ENCODE results near the gene CPNE6.

The CPNE6 gene

GRCh38 chr14:24123424-24124417, 52.4 kb downstream of the CPNE6 start:
- peak overlapping the region; percentile 28 to 69 for H3K4me3 Mint-ChIP-seq
- no peaks in the 10 kb centered on the region for H3K27me3 Mint-ChIP-seq
- H3K4me1 Mint-ChIP-seq: peaks cover 23 to 37% of the 10 kb centered on the region in 2 donors
- H3K9me3 Mint-ChIP-seq: no peaks in the 10 kb centered on the region
- peak; percentile 62 for DNase-seq
- ATAC-seq (replicated peaks): peak; percentile 95 to 97
- H3K27ac Mint-ChIP-seq: peak overlapping the region; percentile 98
- H3K36me3 Mint-ChIP-seq: peaks cover 33 to 45% of the 10 kb centered on the region in 2 donors

GRCh38 chr14:24126939-24127338, 55.6 kb downstream of the CPNE6 start:
- no peak for ATAC-seq (replicated peaks)
- DNase-seq: no peak
- Mint-ChIP-seq H3K4me3 (no peak overlapping the region), H3K36me3 (peaks cover 18 to 23% of the 10 kb centered on the region in 2 donors), H3K27me3 (no peaks in the 10 kb centered on the region), H3K9me3 (no peaks in the 10 kb centered on the region), H3K27ac (no peak overlapping the region), H3K4me1 (peaks cover 26 to 41% of the 10 kb centered on the region in 2 donors)

- Mint-ChIP-seq H3K4me3 (no peak overlapping the region), H3K27ac (no peak overlapping the region), H3K4me1 (peaks cover 28 to 43% of the 10 kb centered on the region in 2 donors), H3K36me3 (peaks cover 15 to 20% of the 10 kb centered on the region in 2 donors), H3K27me3 (no peaks in the 10 kb centered on the region), H3K9me3 (no peaks in the 10 kb centered on the region)
- ATAC-seq (replicated peaks) (no peak), DNase-seq (no peak)
Observed at GRCh38 chr14:24127673-24128072, 56.3 kb downstream of the CPNE6 start.
